ENCODE measurements around the gene MOB1B. TPM values are rescaled to one million over a fixed set of nuclear protein-coding genes. Genes with fewer than 3 reads are reported as not detected.

MOB1B gene
- total RNA-seq, 1 donor, result 15.5 TPM

GRCh38 chr4:70873216-70873615, 29.0 kb upstream of the MOB1B start:
- H3K4me3 ChIP-seq (ENCODE audit: low read depth, low read length), result no peak overlapping the region
- no peak for DNase-seq (ENCODE audit: low read depth)
- TF ChIP-seq, protein P1, sequence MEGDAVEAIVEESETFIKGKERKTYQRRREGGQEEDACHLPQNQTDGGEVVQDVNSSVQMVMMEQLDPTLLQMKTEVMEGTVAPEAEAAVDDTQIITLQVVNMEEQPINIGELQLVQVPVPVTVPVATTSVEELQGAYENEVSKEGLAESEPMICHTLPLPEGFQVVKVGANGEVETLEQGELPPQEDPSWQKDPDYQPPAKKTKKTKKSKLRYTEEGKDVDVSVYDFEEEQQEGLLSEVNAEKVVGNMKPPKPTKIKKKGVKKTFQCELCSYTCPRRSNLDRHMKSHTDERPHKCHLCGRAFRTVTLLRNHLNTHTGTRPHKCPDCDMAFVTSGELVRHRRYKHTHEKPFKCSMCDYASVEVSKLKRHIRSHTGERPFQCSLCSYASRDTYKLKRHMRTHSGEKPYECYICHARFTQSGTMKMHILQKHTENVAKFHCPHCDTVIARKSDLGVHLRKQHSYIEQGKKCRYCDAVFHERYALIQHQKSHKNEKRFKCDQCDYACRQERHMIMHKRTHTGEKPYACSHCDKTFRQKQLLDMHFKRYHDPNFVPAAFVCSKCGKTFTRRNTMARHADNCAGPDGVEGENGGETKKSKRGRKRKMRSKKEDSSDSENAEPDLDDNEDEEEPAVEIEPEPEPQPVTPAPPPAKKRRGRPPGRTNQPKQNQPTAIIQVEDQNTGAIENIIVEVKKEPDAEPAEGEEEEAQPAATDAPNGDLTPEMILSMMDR (IDR thresholded peaks at IDR 0.05; ENCODE audit: insufficient read depth, low read depth, low read length), result no peak

DNA sequence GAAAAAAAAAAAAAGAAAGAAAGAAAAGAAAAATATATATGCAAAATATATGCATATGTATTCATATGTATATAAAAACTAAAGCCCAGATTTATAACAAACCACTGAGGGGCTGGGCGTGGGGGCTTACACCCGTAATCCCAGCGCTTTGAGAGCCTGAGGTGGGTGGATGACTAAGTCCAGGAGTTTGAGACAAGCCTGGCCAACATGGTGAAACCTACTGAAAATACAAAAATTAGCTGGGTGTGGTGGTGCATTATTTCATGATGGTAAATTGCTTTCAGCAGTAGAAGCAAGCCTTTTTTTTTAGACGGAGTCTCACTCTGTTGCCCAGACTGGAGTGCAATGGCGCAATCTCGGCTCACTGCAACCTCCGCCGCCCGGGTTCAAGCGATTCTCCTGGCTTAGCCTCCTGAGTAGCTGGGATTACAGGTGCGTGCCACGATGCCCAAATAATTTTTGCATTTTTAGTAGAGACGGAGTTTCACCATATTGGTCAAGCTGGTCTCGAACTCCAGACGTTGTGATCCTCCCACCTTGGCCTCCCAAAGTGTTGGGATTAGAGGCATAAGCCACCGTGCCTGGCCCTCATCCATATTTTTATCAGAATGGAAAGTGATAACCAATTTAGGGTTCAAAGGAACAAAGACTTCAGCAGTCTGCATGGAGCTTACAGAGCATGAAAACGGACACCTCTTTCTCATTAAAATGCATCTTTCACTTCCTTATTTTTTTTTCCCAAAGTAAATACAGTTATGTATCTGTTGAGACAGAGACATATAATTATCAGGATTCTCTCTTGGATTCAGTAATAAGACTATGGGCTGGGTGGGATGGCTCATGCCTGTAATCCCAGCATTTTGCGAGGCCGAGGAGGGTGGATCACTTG, 27.7 kb upstream of the MOB1B start:
- TF ChIP-seq, protein P1 (IDR thresholded peaks at IDR 0.05; ENCODE audit: insufficient read depth, low read depth, low read length), result no peak
- H3K4me3 ChIP-seq (ENCODE audit: low read depth, low read length), result no peak overlapping the region
- DNase-seq (ENCODE audit: low read depth), result no peak

DNA sequence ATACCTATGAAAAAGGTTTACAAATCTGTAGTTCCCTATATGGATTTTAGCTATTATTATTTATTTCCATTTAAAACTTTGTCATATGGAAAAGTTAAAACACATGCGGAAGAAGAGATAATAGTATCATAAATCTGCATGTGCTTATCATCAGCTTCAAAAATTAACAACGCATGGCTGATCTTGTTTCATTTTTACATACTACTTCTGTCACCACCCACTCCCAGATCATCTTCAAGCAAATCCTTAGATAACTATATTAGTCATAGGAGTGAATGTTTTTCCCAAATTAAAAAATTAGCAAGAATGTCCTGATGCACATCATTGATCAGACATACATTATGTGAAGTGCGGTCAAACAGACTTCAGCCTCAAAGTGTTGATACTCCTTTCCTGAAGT, 24.6 kb upstream of the MOB1B start:
- no peak for DNase-seq (ENCODE audit: low read depth)

GRCh38 chr4:70880739-70881138, 21.4 kb upstream of the MOB1B start:
- no peak for DNase-seq (ENCODE audit: low read depth)
- TF ChIP-seq, protein P1 (IDR thresholded peaks at IDR 0.05; ENCODE audit: insufficient read depth, low read depth, low read length), result no peak
- H3K4me3 ChIP-seq (ENCODE audit: low read depth, low read length), result no peak overlapping the region

More for the DNA sequence above, 24.6 kb upstream of the MOB1B start:
- TF ChIP-seq, protein P1 (IDR thresholded peaks at IDR 0.05; ENCODE audit: insufficient read depth, low read depth, low read length), result no peak
- no peak overlapping the region for H3K4me3 ChIP-seq (ENCODE audit: low read depth, low read length)

DNA sequence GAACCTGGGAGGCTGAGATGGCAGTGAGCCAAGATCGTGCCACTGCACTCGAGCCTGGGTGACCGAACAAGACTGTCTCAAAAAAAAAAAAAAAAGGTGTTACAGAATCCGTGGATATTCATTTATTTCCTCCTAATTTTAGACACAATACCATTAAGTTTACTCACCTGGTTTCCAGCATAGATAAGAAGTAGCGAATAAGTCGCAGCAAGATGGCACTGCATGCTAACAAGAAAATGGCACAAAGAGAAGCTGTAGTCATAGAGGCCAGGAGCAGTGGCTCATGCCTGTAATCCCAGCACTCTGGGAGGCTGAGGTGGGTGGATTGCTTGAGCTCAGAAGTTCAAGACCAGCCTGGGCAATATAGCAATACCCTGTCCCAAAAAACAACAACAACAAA, 17.0 kb upstream of the MOB1B start:
- H3K4me3 ChIP-seq (ENCODE audit: low read depth, low read length), result no peak overlapping the region
- TF ChIP-seq, protein P1 (IDR thresholded peaks at IDR 0.05; ENCODE audit: insufficient read depth, low read depth, low read length), result no peak
- no peak for DNase-seq (ENCODE audit: low read depth)

GRCh38 chr4:70892086-70892769, 9.9 kb upstream of the MOB1B start:
- H3K4me3 ChIP-seq (ENCODE audit: low read depth, low read length), result no peak overlapping the region
- TF ChIP-seq, protein P1 (IDR thresholded peaks at IDR 0.05; ENCODE audit: insufficient read depth, low read depth, low read length), result no peak
- no peak for DNase-seq (ENCODE audit: low read depth)

Measured in fibroblast of villous mesenchyme (primary cell).